Activated effector memory CD4-positive, alpha-beta T cell treated with anti-CD3 and anti-CD28 coated beads, Interleukin-2, amount 50 U/mL, for 16 hours (primary cell): ENCODE measurements around the gene WDR74.
"Not testable (repeated sequence)": the region's sequence is repeated elsewhere in the genome, so short reads cannot be mapped to it uniquely, and the experiment has no call there.

Source experiments
- DNase-seq: peaks from one replicate; pipeline ENCODE4 v3.0.0-alpha.2; 2020

Gene WDR74

GRCh38 chr11:62839050-62839945, at the start of gene WDR74:
WDR74 (minus strand) TSS chr11:62839590; CDS start chr11:62839570, 20 bp downstream.
- DNase-seq = peak; percentile 97

DNA sequence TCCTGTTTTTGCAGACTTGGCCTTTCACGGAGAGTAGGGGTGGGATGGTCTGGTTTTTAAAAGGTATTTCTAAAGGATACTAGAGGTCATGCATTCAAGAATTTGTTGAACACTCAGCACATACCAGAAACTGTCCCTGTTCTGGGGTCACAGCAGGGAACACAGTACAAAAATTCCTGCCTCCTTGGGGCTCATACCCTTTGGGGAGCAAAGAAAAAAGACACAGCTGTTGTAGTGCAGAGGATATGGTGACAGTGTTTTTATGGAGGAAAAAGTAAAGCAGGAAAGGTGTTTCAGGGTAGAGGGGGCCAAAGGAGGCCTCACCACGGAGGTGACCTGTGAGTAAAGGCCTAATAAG, 49.7 kb upstream of the WDR74 start:
- no peak for DNase-seq

DNA sequence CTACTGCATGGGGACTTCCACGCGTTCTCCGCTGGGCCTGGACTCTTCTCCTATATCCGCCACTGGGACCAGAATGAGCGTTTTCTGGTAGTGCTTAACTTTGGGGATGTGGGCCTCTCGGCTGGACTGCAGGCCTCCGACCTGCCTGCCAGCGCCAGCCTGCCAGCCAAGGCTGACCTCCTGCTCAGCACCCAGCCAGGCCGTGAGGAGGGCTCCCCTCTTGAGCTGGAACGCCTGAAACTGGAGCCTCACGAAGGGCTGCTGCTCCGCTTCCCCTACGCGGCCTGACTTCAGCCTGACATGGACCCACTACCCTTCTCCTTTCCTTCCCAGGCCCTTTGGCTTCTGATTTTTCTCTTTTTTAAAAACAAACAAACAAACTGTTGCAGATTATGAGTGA, 49.0 kb upstream of the WDR74 start:
- DNase-seq = no peak

- no peak for DNase-seq
Observed at GRCh38 chr11:62885137-62885750, 45.9 kb upstream of the WDR74 start.

DNA sequence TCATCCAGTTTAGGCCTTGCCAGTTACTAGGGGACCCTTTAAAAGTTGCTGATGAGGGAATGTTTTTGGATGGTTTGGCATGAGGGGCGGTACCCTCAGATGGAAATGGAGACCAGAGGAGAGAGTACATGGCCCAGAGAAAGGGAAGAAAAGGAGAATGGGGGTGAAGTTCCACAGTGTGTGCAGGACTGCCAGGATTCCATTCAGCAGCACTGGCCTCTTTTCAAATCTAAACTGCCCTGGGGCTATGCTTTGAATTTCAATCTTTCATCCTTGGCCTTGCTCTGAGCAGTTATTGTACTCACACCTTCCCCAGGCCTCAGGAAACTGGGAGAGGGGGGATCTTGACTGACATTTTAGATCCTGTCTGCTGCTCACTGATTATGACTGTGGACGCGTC, 44.3 kb upstream of the WDR74 start:
- no peak for DNase-seq

DNA sequence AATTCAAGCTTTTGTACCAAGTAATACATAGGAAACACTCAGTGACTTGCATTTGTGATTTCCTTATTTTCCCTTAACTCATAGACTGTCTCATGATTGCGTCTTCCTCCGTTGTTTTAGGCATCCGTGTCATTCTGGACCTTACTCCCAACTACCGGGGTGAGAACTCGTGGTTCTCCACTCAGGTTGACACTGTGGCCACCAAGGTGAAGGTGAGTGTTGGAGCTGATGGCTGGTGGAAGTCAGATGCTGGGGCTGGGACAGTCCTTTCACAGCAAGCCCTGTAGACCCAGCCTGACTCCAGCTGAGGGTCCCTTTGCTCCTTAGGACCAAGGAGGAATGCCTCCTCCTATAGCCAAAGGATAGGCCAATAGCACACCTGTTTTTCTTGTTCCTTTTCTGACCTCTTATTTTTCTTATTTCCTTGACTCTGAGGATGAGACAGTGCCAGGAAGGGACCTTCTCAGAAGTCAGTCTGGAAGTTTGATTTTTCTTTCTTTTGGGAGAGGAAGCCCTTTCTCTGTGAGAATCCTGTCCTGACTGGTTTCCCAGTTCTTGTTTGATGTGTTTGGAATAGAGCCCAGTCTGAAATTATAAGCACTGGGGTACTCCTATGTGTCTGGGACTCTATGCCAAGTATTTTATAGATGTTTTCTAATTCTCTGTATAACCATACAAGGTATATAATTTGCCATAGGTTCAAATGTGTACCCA, 43.6 kb upstream of the WDR74 start:
- DNase-seq = no peak

GRCh38 chr11:62882431-62882749, 43.0 kb upstream of the WDR74 start:
- DNase-seq = no peak

GRCh38 chr11:62881579-62882430, 42.4 kb upstream of the WDR74 start:
- peak; percentile 98 for DNase-seq

DNA sequence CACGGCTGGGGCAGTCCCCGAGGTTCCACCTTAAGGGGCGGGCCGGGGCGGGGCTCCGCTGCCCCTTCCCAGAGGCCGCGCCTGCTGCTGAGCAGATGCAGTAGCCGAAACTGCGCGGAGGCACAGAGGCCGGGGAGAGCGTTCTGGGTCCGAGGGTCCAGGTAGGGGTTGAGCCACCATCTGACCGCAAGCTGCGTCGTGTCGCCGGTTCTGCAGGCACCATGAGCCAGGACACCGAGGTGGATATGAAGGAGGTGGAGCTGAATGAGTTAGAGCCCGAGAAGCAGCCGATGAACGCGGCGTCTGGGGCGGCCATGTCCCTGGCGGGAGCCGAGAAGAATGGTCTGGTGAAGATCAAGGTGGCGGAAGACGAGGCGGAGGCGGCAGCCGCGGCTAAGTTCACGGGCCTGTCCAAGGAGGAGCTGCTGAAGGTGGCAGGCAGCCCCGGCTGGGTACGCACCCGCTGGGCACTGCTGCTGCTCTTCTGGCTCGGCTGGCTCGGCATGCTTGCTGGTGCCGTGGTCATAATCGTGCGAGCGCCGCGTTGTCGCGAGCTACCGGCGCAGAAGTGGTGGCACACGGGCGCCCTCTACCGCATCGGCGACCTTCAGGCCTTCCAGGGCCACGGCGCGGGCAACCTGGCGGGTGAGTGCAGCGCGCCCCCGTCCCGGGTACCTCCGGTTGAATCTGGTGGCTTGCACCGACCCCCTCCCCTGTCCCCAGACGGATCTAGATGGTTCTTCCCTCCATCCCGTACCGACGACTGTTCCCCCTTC, 41.6 kb upstream of the WDR74 start, which contains the start of gene SLC3A2:
TSS of gene SLC3A2 (plus strand) at position 94 of the 776 bp plus-strand sequence. CDS start at position 222, 128 bp downstream.
- peak; percentile 96 for DNase-seq

- no peak for DNase-seq
Observed at GRCh38 chr11:62880231-62880802, 40.9 kb upstream of the WDR74 start.

DNA sequence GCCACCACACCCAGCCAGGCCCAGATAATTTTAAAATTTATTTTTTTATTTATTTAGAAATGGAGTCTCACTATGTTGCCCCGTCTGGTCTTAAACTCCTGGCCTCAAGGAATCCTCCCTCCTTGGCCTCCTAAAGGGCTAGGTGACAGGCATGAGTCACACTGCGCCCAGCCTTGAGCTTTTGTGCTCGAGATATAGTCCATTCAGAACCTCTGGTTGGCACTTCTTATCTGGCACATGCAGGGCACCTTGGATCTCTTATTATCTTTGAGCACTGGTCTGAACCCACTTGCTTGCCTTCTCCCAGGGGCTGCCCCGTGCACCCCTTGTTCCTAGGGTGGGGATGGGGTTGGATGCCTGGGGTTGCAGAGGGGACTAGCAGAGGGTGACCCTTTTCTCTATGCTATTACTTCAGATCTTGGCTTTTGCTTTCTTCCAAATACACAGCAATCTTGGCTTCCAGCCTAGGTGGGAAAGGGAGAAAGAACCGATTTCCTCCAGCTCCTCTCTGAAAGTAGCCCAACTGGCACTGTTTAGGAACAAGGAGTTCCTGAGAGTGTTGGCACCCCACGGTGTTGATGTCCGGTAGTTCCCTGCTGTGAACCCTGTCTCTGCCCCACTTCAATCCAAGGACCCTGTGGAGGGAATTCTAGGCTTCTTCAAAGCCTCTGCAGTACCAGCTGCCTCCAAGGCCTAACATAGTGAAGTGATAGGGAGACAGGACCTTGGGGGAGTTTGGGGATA, 40.0 kb upstream of the WDR74 start:
- DNase-seq = no peak

- no peak for DNase-seq
Observed at GRCh38 chr11:62876712-62877111, 37.3 kb upstream of the WDR74 start.

DNA sequence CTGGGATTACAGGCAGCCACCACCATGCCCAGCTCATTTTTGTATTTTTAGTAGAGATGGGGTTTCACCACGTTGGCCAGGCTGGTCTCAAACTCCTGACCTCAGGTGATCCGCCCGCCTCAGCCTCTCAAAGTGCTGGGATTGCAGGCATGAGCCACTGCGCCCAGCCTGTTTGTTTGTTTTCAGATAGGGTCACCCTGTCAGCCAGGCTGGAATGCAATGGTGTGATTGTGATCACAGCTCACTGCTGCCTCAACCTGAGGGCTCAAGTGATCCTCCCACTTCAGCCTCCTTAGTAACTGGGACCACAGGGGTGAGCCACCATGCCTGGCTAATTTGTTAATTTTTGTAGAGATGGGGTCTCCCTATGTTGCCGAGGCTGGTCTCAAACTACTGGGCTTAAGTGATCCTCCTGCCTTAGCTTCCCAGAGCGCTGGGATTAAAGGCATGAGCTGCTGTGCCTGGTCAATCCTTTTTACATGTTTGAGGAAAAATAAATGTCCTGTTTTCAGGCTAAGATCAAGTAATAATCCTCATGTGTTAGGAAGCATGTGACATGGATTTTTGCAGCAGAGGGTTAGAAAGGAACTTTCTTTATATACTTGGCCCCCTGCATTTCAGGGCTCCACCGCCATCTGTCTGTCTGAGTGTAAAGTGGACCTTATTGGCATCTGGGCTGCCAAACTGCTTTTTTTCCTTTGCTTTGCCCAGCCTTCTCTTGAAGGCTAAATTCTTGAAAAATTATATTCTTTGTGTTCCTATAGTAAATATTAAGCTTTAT, 36.5 kb upstream of the WDR74 start:
- no peak for DNase-seq

DNA sequence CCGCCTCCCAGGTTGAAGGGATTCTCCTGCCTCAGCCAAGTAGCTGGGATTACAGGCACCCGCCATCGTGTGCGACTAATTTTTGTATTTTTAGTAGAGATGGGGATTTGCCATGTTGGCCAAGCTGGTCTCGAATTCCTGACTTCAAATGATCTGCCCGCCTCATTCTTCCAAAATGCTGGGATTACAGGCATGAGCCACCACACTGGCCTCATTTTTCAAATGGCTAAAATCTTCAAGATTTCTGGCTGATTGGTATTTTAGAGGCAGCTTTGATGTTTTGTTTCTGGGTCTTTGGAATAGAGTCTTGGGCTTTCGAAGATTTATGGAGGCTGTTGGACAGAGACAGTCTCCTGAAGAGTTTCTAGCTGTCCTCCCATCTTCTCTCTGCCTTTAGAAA, 35.5 kb upstream of the WDR74 start:
- DNase-seq = no peak

- DNase-seq = no peak
Observed at GRCh38 chr11:62865635-62866034, 26.2 kb upstream of the WDR74 start.

DNA sequence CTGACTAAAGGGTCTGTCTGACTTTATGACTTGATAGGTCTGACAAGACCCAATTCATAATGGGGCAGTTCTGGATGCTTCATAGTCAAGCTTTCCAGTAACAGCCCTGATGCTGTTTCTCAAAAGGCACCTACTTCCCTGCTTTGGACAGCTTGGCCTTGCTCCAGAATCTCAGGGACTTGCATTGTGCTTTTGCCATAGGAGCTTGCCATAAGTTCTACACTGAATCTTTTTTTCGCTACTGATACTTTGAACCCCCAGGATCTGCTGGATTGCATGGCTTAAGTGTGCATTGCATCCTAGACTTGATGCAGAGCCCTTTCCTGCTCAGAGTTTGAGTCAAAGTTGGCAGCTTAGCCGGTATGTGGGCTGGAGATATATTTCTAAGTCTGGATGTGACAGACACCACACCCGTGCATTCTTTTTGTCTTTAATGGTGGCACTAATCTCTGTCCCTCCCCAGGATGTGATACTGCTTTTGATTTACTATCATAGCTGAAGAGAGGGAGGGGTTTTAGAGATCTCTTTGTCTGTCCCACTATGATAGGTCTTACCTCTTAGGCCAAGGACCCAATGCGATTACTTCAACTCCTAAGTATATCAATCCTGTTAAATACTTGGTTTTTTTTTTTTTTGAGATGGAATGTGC, 24.4 kb upstream of the WDR74 start:
- no peak for DNase-seq

- DNase-seq = not testable (repeated sequence)
Observed at GRCh38 chr11:62861564-62862192, 22.3 kb upstream of the WDR74 start.

- no peak for DNase-seq
Observed at GRCh38 chr11:62860835-62861563, 21.6 kb upstream of the WDR74 start.
